OCI-LY3 (cell line): ENCODE measurements around the gene SIPA1.

Experiments
- EZH2phosphoT487 ChIP-seq: fragments of 200-600 bp; shearing (Covaris generic); IDR thresholded peaks from 2 replicates; pipeline ENCODE4 v1.6.1; 2018; ENCODE audit warnings: antibody characterized with exemption, mixed run types, low read depth
- TF ChIP-seq, protein P1 (sequence below): fragments of 200-600, 300-600 bp; sonication (generic); IDR thresholded peaks from 2 replicates; pipeline ENCODE4 v1.5.1; 2014; ENCODE audit warnings: antibody characterized with exemption, low read length, low read depth

DNA sequence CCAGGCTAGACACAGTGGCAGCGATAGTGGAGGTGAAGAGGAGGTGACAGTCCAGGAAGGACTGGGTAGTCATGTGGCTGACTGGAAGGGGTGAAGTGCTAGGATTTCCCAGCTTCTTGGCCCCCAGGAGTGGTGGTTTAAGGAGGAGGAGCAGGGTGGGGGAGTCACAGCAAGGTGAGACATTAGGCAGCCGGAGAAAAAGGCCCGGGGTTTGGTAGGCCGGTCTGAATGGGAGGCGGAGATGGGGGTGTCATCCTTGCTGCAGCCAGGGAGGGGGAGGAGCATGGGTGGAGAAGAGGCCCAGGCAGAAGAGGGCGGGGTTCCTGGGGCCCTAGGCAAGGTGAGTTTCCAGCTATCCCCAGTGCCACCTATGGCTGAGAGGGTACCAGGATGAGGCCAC is 6.1 kb downstream of the SIPA1 start:
- TF ChIP-seq, protein P1, sequence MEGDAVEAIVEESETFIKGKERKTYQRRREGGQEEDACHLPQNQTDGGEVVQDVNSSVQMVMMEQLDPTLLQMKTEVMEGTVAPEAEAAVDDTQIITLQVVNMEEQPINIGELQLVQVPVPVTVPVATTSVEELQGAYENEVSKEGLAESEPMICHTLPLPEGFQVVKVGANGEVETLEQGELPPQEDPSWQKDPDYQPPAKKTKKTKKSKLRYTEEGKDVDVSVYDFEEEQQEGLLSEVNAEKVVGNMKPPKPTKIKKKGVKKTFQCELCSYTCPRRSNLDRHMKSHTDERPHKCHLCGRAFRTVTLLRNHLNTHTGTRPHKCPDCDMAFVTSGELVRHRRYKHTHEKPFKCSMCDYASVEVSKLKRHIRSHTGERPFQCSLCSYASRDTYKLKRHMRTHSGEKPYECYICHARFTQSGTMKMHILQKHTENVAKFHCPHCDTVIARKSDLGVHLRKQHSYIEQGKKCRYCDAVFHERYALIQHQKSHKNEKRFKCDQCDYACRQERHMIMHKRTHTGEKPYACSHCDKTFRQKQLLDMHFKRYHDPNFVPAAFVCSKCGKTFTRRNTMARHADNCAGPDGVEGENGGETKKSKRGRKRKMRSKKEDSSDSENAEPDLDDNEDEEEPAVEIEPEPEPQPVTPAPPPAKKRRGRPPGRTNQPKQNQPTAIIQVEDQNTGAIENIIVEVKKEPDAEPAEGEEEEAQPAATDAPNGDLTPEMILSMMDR, result no peak
- TF ChIP-seq EZH2phosphoT487, result no peak
